AG09309 (cell line): ENCODE measurements around the gene LY6G6F.

Source experiments
- DNase-seq: peaks from one replicate; pipeline ENCODE4 v3.0.0-alpha.2; 2010; ENCODE audit warnings: low read depth
- H3K4me3 ChIP-seq: 2 replicates; pipeline ENCODE4 v1.5.1; 2011; ENCODE audit warnings: mild to moderate bottlenecking, low read depth, low read length, moderate library complexity; ENCODE audit not compliant: control insufficient read depth
- CTCF ChIP-seq: IDR thresholded peaks from 2 replicates; pipeline ENCODE4 v1.5.1; 2011; ENCODE audit warnings: mild to moderate bottlenecking, low read depth, low read length, inconsistent platforms; ENCODE audit not compliant: insufficient read depth, control insufficient read depth; ENCODE audit errors: missing control alignments

Gene LY6G6F

DNA sequence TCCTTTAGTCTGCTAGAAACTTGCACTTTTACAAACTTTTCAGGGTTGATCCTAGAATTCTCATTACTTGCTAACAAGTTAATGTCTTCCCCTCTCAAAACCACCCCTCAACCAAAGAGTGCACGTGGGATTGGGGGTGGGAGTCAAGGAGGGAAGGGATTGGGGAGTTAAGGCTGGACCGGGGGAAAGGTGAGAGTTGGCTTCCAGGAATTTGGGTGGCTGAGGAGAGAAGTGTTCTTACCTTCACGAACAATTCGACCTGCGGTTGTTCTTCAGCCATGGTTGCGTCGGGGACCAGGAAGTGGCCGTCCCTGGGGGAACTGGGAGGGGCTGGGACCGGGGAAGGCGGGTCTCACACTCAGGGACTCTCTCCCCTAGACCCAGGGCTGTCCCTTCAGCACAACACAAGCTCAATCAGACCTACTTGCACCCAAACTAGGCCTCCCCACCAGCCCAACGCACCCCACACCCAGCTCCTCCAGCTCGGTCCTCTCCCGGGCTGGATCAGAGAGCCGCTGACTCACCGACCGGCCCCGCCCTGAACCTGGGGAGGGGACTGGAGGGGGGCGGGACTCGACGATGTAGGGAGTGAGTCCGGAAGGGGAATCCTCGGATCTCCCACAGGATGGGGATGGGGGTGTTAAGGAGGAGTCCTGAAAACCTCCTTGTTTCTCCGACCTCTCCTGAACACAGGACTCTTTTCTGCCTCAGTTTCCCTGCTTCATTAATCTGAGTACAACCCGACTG is 29.5 kb downstream of the LY6G6F start, which contains the start of gene CLIC1:
Gene CLIC1 (minus strand): TSS at position 510 of the 747 bp plus-strand sequence. CDS start 230 bp downstream, at position 280.
- DNase-seq, result no peak
- TF ChIP-seq CTCF, result no peak
- H3K4me3 ChIP-seq, result peak within 1 kb of the TSS; percentile 85

GRCh38 chr6:31736768-31737314 is 30.2 kb downstream of the LY6G6F start:
- DNase-seq, result no peak
- peak overlapping the region; percentile 85 for H3K4me3 ChIP-seq
- TF ChIP-seq CTCF, result no peak

DNA sequence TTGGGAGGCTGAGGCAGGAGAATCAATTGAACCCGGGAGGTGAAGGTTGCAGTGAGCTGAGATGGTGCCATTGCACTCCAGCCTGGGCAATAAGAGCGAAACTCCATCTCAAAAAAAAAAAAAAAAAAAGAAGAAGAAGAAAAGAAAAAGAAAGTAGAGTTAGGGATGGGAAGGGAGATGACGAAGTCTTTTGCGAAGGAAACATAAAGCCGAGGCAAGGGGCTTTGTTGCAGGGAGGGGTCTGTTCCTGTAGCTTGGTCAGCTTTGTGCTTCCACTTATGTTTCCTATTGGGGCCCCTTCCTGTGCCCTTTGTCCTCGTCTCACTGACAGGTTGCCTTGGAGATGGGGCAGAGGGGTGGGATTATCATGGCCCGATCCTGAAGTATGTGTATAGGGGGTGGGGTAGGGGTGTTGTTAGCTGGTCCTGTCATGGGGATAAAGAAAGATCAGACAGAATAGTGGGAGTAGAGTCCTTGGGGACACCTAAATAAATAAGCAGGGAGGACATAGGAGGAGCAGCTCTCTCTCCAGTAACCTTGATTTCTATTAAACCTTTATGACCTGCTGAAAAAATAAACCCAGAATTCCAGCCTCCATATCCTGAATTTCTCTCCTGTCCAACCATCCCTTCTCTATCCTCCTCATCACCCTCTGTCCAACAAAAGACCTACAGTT is 30.8 kb downstream of the LY6G6F start:
- no peak for DNase-seq
- H3K4me3 ChIP-seq, result no peak overlapping the region
- no peak for TF ChIP-seq CTCF

DNA sequence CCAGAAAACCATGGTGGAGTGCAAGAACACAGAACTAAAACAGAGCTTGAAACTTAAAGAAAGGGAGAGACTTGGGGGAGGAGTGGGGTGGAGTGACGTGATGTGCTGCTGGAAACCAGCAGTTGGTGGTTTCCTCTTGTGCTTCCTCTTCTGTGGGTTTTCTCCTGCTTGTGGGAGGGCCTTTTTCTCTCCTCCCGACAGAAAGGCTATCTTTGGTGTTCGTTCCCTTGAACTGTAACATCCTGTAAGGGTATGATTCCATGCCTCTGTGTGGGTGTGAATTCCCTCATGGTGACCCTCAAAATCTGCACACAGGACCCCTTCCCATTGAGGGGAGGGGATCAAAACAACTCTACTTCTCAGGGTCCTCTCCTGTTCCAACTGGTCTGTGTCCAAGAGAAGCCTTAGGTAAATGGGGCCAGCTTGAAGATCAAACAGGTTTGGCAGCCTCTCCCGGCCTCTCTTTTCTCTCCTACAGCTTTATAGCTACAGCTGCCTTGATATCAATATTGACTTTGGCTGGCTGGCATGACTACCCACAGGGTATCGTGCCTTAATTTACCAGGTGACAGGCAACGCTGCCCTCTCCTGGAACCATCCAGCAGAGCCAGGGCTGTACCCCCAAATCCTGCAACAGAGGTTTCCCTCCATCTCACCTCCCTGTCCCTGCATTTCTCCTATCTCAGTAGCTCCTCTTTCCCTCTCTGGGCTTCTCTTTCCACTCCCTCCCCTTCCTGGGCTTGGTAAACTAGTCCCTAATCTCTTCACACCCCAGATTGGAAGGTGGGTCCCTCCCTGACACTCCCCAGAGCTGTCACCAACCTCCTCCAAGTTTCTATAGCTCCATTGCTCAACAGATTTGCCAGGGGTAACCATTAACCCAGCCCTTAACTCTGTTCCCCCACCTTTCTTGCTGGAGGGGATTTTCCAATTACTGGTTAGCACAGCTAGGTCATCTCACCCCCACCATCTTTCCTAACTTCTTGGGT is 31.6 kb downstream of the LY6G6F start:
- no peak for DNase-seq
- H3K4me3 ChIP-seq, result no peak overlapping the region
- TF ChIP-seq CTCF, result peak; percentile 41

- peak; percentile 96 for DNase-seq
- peak within 1 kb of the TSS; percentile 94 for H3K4me3 ChIP-seq
- TF ChIP-seq CTCF, result no peak
These were observed 33.2 kb downstream of the LY6G6F start, which contains the start of gene MSH5 for GRCh38 chr6:31739639-31740396. Gene MSH5, plus strand, starts transcription at chr6:31740005. Its CDS starts 462 bp downstream, at chr6:31740467.
